Measurements from ENCODE around the gene STYXL2.

The STYXL2 gene

DNA sequence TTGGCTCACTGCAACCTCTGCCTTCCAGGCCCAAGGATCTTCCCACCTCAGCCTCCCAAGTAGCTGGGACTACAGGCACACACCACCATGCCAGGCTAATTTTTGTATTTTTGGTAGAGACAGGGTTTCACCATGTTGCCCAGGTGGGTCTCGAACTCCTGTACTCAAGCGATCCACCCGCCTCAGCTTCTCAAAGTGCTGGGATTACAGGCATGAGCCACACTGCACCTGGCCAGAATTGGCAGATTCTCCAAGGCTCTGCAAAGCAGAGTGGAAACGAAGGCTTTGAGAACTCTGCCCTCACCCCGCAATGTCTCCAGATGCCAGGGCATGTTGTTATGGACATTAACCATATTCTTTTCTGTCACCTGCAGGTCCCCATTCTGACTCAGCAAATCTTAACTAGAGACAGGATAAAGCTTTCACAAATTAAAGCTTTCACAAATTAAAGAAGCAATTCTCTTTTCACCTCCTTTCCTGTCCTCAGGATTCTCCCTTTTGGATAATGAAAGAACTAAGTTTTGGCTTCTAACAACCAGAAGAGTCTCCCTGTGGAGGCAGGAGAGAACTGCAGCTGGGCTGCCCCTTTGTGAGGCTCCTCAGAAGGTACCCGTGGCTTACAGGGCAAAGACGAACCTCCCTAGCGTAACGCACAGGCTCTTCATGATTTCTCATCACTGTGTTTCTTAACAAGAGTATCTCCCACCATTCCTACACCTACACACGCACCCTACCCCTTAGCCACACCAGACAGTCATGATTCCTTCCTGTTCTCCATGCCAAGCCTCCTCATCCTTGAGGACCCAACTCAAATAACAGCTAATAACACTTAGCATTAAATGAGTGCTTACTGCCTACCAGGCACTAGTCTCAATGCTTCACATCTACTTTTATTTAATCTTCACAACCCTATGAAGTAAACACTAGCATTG is 33.5 kb upstream of the STYXL2 start:
- H3K9ac ChIP-seq (ENCODE audit: low read length): no peak overlapping the region
- H3K27ac ChIP-seq (ENCODE audit: low read depth, low read length, poor library complexity, severe bottlenecking): no peak overlapping the region
- no peak for TF ChIP-seq EZH2 (IDR thresholded peaks at IDR 0.05; ENCODE audit: borderline replicate concordance, low read length)
- peak; percentile 22; the same call in 1 of the 2 replicates for TF ChIP-seq CTCF (IDR thresholded peaks at IDR 0.05; ENCODE audit: low read length)
- no peak overlapping the region for H3K4me3 ChIP-seq (ENCODE audit: low read depth, low read length, poor library complexity, severe bottlenecking)
- peaks cover 6% of the 10 kb centered on the region for H3K4me1 ChIP-seq (ENCODE audit: insufficient read depth, low read length, severe bottlenecking)
- no peaks in the 10 kb centered on the region for H4K20me1 ChIP-seq (ENCODE audit: insufficient read depth, low read length)
- H3K36me3 ChIP-seq (ENCODE audit: insufficient read depth, low read length): no peaks in the 10 kb centered on the region
- H3K4me2 ChIP-seq (ENCODE audit: low read length): no peak overlapping the region
- H3F3A ChIP-seq (ENCODE audit: insufficient read depth, low read length): no peaks in the 10 kb centered on the region
- H2AFZ ChIP-seq (ENCODE audit: low read length): no peak overlapping the region
- H3K9me3 ChIP-seq (ENCODE audit: low read length): no peaks in the 10 kb centered on the region
- no peaks in the 10 kb centered on the region for H3K27me3 ChIP-seq (ENCODE audit: insufficient read depth, low read length)
- no peaks in the 10 kb centered on the region for H3K79me2 ChIP-seq (ENCODE audit: insufficient read depth, low read length)
- no peaks in the 10 kb centered on the region for H3K9me2 ChIP-seq (ENCODE audit: low read depth, low read length)

GRCh38 chr1:167061073-167061464 is 32.8 kb upstream of the STYXL2 start:
- no peaks in the 10 kb centered on the region for H3K9me3 ChIP-seq (ENCODE audit: low read length)

GRCh38 chr1:167064621-167065020 is 29.3 kb upstream of the STYXL2 start:
- Histone ChIP-seq H3K27ac (ENCODE audit: low read depth, low read length, poor library complexity, severe bottlenecking) (no peak overlapping the region), H4K20me1 (ENCODE audit: insufficient read depth, low read length) (no peaks in the 10 kb centered on the region), H2AFZ (ENCODE audit: low read length) (no peak overlapping the region), H3K27me3 (ENCODE audit: insufficient read depth, low read length) (peaks cover 5% of the 10 kb centered on the region; the same call in 1 of the 2 replicates), H3K9me2 (ENCODE audit: low read depth, low read length) (no peaks in the 10 kb centered on the region), H3K9ac (ENCODE audit: low read length) (no peak overlapping the region), H3K4me2 (ENCODE audit: low read length) (no peak overlapping the region), H3K4me3 (ENCODE audit: low read depth, low read length, poor library complexity, severe bottlenecking) (no peak overlapping the region), H3K79me2 (ENCODE audit: insufficient read depth, low read length) (no peaks in the 10 kb centered on the region), H3K36me3 (ENCODE audit: insufficient read depth, low read length) (no peaks in the 10 kb centered on the region), H3F3A (ENCODE audit: insufficient read depth, low read length) (no peaks in the 10 kb centered on the region), H3K9me3 (ENCODE audit: low read length) (no peaks in the 10 kb centered on the region), H3K4me1 (ENCODE audit: insufficient read depth, low read length, severe bottlenecking) (peaks cover 5% of the 10 kb centered on the region)
- TF ChIP-seq EZH2 (IDR thresholded peaks at IDR 0.05; ENCODE audit: borderline replicate concordance, low read length) (no peak), CTCF (IDR thresholded peaks at IDR 0.05; ENCODE audit: low read length) (no peak)

More at GRCh38 chr1:167061073-167061464, 32.8 kb upstream of the STYXL2 start:
- no peaks in the 10 kb centered on the region for H3K36me3 ChIP-seq (ENCODE audit: insufficient read depth, low read length)
- no peak overlapping the region for H3K9ac ChIP-seq (ENCODE audit: low read length)
- H3K4me1 ChIP-seq (ENCODE audit: insufficient read depth, low read length, severe bottlenecking): peaks cover 6% of the 10 kb centered on the region
- TF ChIP-seq CTCF (IDR thresholded peaks at IDR 0.05; ENCODE audit: low read length): no peak
- TF ChIP-seq EZH2 (IDR thresholded peaks at IDR 0.05; ENCODE audit: borderline replicate concordance, low read length): no peak
- no peaks in the 10 kb centered on the region for H4K20me1 ChIP-seq (ENCODE audit: insufficient read depth, low read length)
- no peak overlapping the region for H3K27ac ChIP-seq (ENCODE audit: low read depth, low read length, poor library complexity, severe bottlenecking)
- peaks cover 5% of the 10 kb centered on the region; the same call in 1 of the 2 replicates for H3K27me3 ChIP-seq (ENCODE audit: insufficient read depth, low read length)
- no peak overlapping the region for H2AFZ ChIP-seq (ENCODE audit: low read length)
- no peak overlapping the region for H3K4me2 ChIP-seq (ENCODE audit: low read length)
- H3K9me2 ChIP-seq (ENCODE audit: low read depth, low read length): no peaks in the 10 kb centered on the region
- no peaks in the 10 kb centered on the region for H3F3A ChIP-seq (ENCODE audit: insufficient read depth, low read length)
- no peaks in the 10 kb centered on the region for H3K79me2 ChIP-seq (ENCODE audit: insufficient read depth, low read length)
- H3K4me3 ChIP-seq (ENCODE audit: low read depth, low read length, poor library complexity, severe bottlenecking): no peak overlapping the region

All from OCI-LY1 (cell line).